Measurements from ENCODE around the gene SCAP.

- TF ChIP-seq GATA2 (IDR thresholded peaks at IDR 0.05; ENCODE audit: low read depth, low read length) = no peak
- no peak for TF ChIP-seq GATA3 (IDR thresholded peaks at IDR 0.05; ENCODE audit: low read depth, low read length)
These were observed 37.6 kb upstream of the SCAP start, which contains the start of gene ELP6 for GRCh38 chr3:47513125-47513929.

Data from SH-SY5Y (cell line).